H1 (cell line): ENCODE results near the gene GRK3.

Experiments
- ASH2L ChIP-seq: fragments of 200-600, 300-600 bp; sonication (generic); IDR thresholded peaks from one replicate; pipeline ENCODE4 v1.7.1; 2017; ENCODE audit warnings: low read length
- BRCA1 ChIP-seq: IDR thresholded peaks from 2 replicates; pipeline ENCODE4 v1.6.1; 2012; ENCODE audit warnings: low read depth, low read length, improper control_type of control experiment
- CEBPB ChIP-seq: IDR thresholded peaks from 2 replicates; pipeline ENCODE4 v1.6.1; 2012; ENCODE audit warnings: low read depth, low read length
- CTCF ChIP-seq, 3 experiments: IDR thresholded peaks; 1 replicate in 2 of 3; 2 replicates in 1 of 3; pipeline versions ENCODE4 v1.5.1 to v1.6.1; 2011; ENCODE audit warnings: low read length in 3 of 3, mild to moderate bottlenecking in 3 of 3, inconsistent platforms in 2 of 3, low read depth in 1 of 3, moderate library complexity in 1 of 3; ENCODE audit not compliant: insufficient read depth in 1 of 3; ENCODE audit errors: control extremely low read depth in 1 of 3
- EP300 ChIP-seq, 2 experiments: IDR thresholded peaks; 1 replicate in 1 of 2; 2 replicates in 1 of 2; pipeline ENCODE4 v1.6.1; 2011 to 2012; ENCODE audit warnings: low read depth in 2 of 2, low read length in 2 of 2, mild to moderate bottlenecking in 2 of 2, borderline replicate concordance in 1 of 2, inconsistent platforms in 1 of 2, moderate library complexity in 1 of 2
- EZH2 ChIP-seq: fragments of 200-600 bp; sonication (generic); IDR thresholded peaks from 2 replicates; pipeline ENCODE4 v1.7.1; 2012; ENCODE audit warnings: low read depth, mild to moderate bottlenecking, moderate library complexity, low read length, inconsistent platforms; ENCODE audit not compliant: severe bottlenecking
- HDAC6 ChIP-seq: IDR thresholded peaks from one replicate; pipeline ENCODE4 v1.7.1; 2012; ENCODE audit warnings: low read depth, mild to moderate bottlenecking, inconsistent platforms, low read length, moderate library complexity
- JUND ChIP-seq: IDR thresholded peaks from 2 replicates; pipeline ENCODE4 v1.6.1; 2011; ENCODE audit warnings: mild to moderate bottlenecking, improper control_type of control experiment, low read length
- MAX ChIP-seq: IDR thresholded peaks from 2 replicates; pipeline ENCODE4 v1.6.1; 2012; ENCODE audit warnings: inconsistent platforms
- RFX5 ChIP-seq: IDR thresholded peaks from 2 replicates; pipeline ENCODE4 v1.6.1; 2011; ENCODE audit warnings: low read depth, low read length, improper control_type of control experiment, borderline replicate concordance
- SIX5 ChIP-seq: IDR thresholded peaks from 2 replicates; pipeline ENCODE4 v1.6.1; 2011; ENCODE audit warnings: mild to moderate bottlenecking, low read depth, low read length
- SP4 ChIP-seq: IDR thresholded peaks from 2 replicates; pipeline ENCODE4 v1.6.1; 2012; ENCODE audit warnings: low read length, inconsistent platforms
- TBP ChIP-seq: IDR thresholded peaks from 2 replicates; pipeline ENCODE4 v1.6.1; 2011; ENCODE audit warnings: low read depth, low read length, improper control_type of control experiment
- TF ChIP-seq, protein P1 (sequence below): IDR thresholded peaks from 2 replicates; pipeline ENCODE4 v1.6.1; 2011; ENCODE audit warnings: low read length, improper control_type of control experiment

DNA sequence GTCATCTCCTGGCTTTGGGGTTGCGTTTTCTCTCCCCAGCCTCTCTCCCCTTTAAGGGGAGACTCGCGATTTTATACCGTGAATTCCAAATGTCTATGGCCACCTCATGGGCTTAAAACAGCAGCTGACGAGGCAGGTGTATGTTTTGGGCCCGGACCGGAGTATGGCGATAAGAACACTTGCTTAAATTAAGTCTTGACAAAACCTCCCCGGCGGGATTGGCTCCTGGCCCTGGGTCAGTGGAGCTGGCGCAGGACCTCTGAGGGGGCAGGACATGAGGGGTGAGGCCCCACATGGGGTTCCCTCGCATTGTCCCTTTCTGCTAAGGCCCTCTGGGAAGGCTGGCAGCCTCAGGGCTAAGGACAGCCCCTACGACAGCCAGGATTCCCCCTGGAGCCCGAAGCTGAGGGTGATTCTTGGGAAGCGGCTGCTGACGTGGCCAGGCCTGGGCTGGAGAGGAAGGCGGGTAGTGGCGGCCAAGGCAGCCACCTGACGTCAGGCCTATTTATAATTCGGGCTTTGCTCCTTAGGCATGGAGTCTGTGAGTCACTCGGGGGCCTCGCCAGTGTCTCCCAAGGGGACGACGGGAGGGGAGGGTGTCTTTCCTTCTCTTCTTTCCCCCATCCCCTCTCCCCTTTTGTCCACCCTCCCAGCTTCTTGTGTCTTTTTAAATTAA lies 190.2 kb downstream of the GRK3 start:
- no peak for TF ChIP-seq CEBPB
- no peak for TF ChIP-seq HDAC6
- TF ChIP-seq ASH2L, result no peak
- no peak for TF ChIP-seq RFX5
- no peak for TF ChIP-seq CTCF (IDR thresholded peaks at IDR 0.05; ENCODE audit: control extremely low read depth in 1 of 3, insufficient read depth in 1 of 3, low read depth in 1 of 3, low read length in 3 of 3)
- no peak for TF ChIP-seq JUND
- TF ChIP-seq, protein P1, sequence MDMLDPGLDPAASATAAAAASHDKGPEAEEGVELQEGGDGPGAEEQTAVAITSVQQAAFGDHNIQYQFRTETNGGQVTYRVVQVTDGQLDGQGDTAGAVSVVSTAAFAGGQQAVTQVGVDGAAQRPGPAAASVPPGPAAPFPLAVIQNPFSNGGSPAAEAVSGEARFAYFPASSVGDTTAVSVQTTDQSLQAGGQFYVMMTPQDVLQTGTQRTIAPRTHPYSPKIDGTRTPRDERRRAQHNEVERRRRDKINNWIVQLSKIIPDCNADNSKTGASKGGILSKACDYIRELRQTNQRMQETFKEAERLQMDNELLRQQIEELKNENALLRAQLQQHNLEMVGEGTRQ, result no peak
- TF ChIP-seq TBP, result no peak
- no peak for TF ChIP-seq EZH2
- TF ChIP-seq SP4, result no peak
- TF ChIP-seq BRCA1, result no peak
- no peak for TF ChIP-seq MAX
- TF ChIP-seq EP300 (IDR thresholded peaks at IDR 0.05; ENCODE audit: borderline replicate concordance in 1 of 2, low read depth in 2 of 2, low read length in 2 of 2), result no peak
- no peak for TF ChIP-seq SIX5
